WTC11 (cell line): Measurements from ENCODE around the gene PROKR2. TPM values are rescaled to one million over a fixed set of nuclear protein-coding genes. Genes with fewer than 3 reads are reported as not detected.
A peak's percentile ranks its signal among the peaks of the same experiment; 100 is the strongest.

Source experiments
- ATF1 ChIP-seq: sonication (generic); formaldehyde crosslinking; IDR thresholded peaks from 2 replicates; pipeline ENCODE4 v1.8.1; 2023; ENCODE audit warnings: mild to moderate bottlenecking, moderate library complexity, missing genetic modification reagents
- CTCF ChIP-seq: fragments of 200-600 bp; IDR thresholded peaks from 2 replicates; pipeline ENCODE4 v1.8.0; 2022; ENCODE audit warnings: antibody characterized with exemption
- EMX1 ChIP-seq: fragments of 250-450 bp; sonication (Bioruptor Pico); IDR thresholded peaks from 2 replicates; pipeline ENCODE4 v1.8.0; 2021; ENCODE audit warnings: mild to moderate bottlenecking
- FOXK1 ChIP-seq: sonication (generic); formaldehyde crosslinking; IDR thresholded peaks from 2 replicates; pipeline ENCODE4 v1.8.0; 2022; ENCODE audit warnings: mild to moderate bottlenecking, moderate library complexity, missing genetic modification reagents
- HMGXB4 ChIP-seq: sonication (generic); formaldehyde crosslinking; IDR thresholded peaks from 2 replicates; pipeline ENCODE4 v1.8.1; 2023; ENCODE audit warnings: mild to moderate bottlenecking, moderate library complexity, missing genetic modification reagents
- JUN ChIP-seq: sonication (generic); formaldehyde crosslinking; IDR thresholded peaks from 2 replicates; pipeline ENCODE4 v1.8.0; 2023; ENCODE audit warnings: mild to moderate bottlenecking, missing genetic modification reagents
- NFATC4 ChIP-seq: fragments of 250-450 bp; sonication (Bioruptor Pico); IDR thresholded peaks from 2 replicates; pipeline ENCODE4 v1.9.0; 2021; ENCODE audit warnings: mild to moderate bottlenecking
- NR1H2 ChIP-seq: sonication (generic); formaldehyde crosslinking; IDR thresholded peaks from 2 replicates; pipeline ENCODE4 v1.9.0; 2021; ENCODE audit warnings: mild to moderate bottlenecking, moderate library complexity, missing genetic modification reagents
- NR3C1 ChIP-seq: sonication (generic); formaldehyde crosslinking; conservative IDR thresholded peaks from 2 replicates; pipeline ENCODE4 v1.8.1; 2023; ENCODE audit warnings: low read depth, mild to moderate bottlenecking, missing genetic modification reagents
- PRRX2 ChIP-seq: fragments of 250-450 bp; sonication (Bioruptor Pico); IDR thresholded peaks from 2 replicates; pipeline ENCODE4 v1.8.0; 2021; ENCODE audit warnings: mild to moderate bottlenecking
- RELA ChIP-seq: sonication (generic); formaldehyde crosslinking; IDR thresholded peaks from 2 replicates; pipeline ENCODE4 v1.8.1; 2022; ENCODE audit warnings: missing genetic modification reagents, mild to moderate bottlenecking, borderline replicate concordance
- STAT6 ChIP-seq: sonication (generic); formaldehyde crosslinking; conservative IDR thresholded peaks from 2 replicates; pipeline ENCODE4 v1.8.1; 2023; ENCODE audit warnings: mild to moderate bottlenecking, low read depth, missing genetic modification reagents, moderate library complexity
- TEAD1 ChIP-seq: sonication (generic); formaldehyde crosslinking; IDR thresholded peaks from 2 replicates; pipeline ENCODE4 v1.8.0; 2022; ENCODE audit warnings: mild to moderate bottlenecking, missing genetic modification reagents
- TP53 ChIP-seq: sonication (generic); formaldehyde crosslinking; IDR thresholded peaks from 2 replicates; pipeline ENCODE4 v1.8.1; 2023; ENCODE audit warnings: mild to moderate bottlenecking, missing genetic modification reagents
- ZBTB21 ChIP-seq: sonication (generic); formaldehyde crosslinking; IDR thresholded peaks from 2 replicates; pipeline ENCODE4 v1.8.1; 2023; ENCODE audit warnings: mild to moderate bottlenecking, missing genetic modification reagents, borderline replicate concordance
- ZNF512 ChIP-seq: sonication (generic); formaldehyde crosslinking; IDR thresholded peaks from 2 replicates; pipeline ENCODE4 v1.8.1; 2022; ENCODE audit warnings: missing genetic modification reagents, borderline replicate concordance
- ZNF532 ChIP-seq: fragments of 250-450 bp; sonication (Bioruptor Pico); IDR thresholded peaks from 2 replicates; pipeline ENCODE4 v1.9.0; 2021; ENCODE audit warnings: mild to moderate bottlenecking, borderline replicate concordance
- ZNF671 ChIP-seq: fragments of 250-450 bp; sonication (Bioruptor Pico); IDR thresholded peaks from 2 replicates; pipeline ENCODE4 v1.8.0; 2021; ENCODE audit warnings: mild to moderate bottlenecking
- total RNA-seq: library from RNA; stranded (reverse); gene quantifications from 3 replicates; pipeline ENCODE4 v1.2.3, GENCODE V29; 2021
- TF ChIP-seq, protein P1 (sequence below): fragments of 250-450 bp; sonication (Bioruptor Pico); IDR thresholded peaks from 2 replicates; pipeline ENCODE4 v1.9.0; 2021; ENCODE audit warnings: moderate library complexity, mild to moderate bottlenecking, inconsistent platforms, borderline replicate concordance
- TF ChIP-seq, protein P2 (sequence below): sonication (generic); formaldehyde crosslinking; IDR thresholded peaks from 2 replicates; pipeline ENCODE4 v1.8.0; 2023; ENCODE audit warnings: missing genetic modification reagents
- TF ChIP-seq, protein P3 (sequence below): sonication (generic); formaldehyde crosslinking; IDR thresholded peaks from 2 replicates; pipeline ENCODE4 v1.8.0; 2022; ENCODE audit warnings: mild to moderate bottlenecking, missing genetic modification reagents
- TF ChIP-seq, protein P4 (sequence below): sonication (generic); formaldehyde crosslinking; IDR thresholded peaks from 2 replicates; pipeline ENCODE4 v1.8.1; 2022; ENCODE audit warnings: mild to moderate bottlenecking, moderate library complexity, missing genetic modification reagents

The PROKR2 gene
- total RNA-seq, 1 experiment from 2014 or later, result 2.0 TPM

DNA sequence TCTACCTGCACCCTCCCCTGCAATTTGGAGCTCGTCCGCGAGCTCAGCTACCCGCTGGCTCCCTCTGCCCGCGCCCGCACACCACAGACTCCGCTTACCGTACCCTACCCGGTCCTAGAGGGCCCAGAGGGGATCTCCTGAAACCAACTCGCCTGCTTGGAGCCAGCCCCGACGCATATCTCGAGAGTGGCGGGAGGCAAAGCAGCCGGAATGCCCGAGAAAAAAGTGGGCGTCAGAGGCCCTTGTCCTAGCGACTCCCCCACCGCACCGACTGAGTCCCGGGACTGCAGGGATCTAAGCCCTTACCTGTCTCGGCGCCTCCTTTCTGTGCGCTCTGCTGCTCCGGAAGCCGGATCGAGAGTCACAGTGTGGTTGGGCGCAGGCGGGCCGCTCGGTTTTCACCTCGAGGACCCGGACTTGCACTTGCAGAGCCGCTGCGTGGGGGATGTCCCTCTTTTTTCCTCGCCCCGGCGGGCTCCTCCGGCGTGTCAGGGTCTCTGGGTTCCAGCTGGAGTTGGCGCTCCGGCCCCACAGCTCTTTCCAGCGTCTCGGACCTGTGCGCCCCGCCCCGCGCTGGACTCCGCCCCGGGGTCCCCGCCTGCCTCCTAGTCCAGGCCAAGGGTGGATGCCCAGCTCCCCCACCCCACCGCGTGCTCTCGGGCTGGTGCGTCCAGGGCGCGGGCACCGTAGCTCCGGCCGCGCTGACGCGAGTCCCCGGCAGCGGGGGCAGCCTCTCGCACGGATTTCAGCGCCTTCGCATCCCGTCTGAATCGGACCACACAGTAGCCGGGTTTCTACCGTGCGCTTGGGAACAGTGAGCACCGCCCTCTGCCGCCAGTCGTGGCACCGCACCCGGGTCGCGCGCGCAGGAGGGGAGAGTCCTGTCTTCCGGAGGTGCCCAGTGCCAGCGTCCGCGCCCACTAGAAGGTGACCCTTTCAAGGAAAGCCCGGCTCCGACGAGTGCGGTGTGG is at the start of gene PROKR2 (continued):
- TF ChIP-seq STAT6 (no peak), NR1H2 (CRISPR knock-in tag) (no peak), HMGXB4 (CRISPR knock-in tag) (no peak; the same call in 1 of the 2 replicates), ATF1 (CRISPR knock-in tag) (no peak), TEAD1 (0 out of 2 replicates have a peak, but pooled peaks have one; percentile 50), JUN (0 out of 2 replicates have a peak, but pooled peaks have one; percentile 25), ZNF532 (CRISPR knock-in tag) (no peak), ZNF671 (CRISPR knock-in tag) (no peak), RELA (CRISPR knock-in tag) (no peak), NR3C1 (no peak), CTCF (no peak), FOXK1 (no peak; the same call in 1 of the 2 replicates), EMX1 (CRISPR knock-in tag) (no peak), ZNF512 (no peak), PRRX2 (CRISPR knock-in tag) (no peak), TP53 (CRISPR knock-in tag) (peak; percentile 63; the same call in 1 of the 2 replicates), NFATC4 (no peak), ZBTB21 (CRISPR knock-in tag) (0 out of 2 replicates have a peak, but pooled peaks have one; percentile 15)
- TF ChIP-seq, protein P1, sequence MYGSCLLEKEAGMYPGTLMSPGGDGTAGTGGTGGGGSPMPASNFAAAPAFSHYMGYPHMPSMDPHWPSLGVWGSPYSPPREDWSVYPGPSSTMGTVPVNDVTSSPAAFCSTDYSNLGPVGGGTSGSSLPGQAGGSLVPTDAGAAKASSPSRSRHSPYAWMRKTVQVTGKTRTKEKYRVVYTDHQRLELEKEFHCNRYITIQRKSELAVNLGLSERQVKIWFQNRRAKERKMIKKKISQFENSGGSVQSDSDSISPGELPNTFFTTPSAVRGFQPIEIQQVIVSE (CRISPR knock-in tag), result no peak
- TF ChIP-seq, protein P2, sequence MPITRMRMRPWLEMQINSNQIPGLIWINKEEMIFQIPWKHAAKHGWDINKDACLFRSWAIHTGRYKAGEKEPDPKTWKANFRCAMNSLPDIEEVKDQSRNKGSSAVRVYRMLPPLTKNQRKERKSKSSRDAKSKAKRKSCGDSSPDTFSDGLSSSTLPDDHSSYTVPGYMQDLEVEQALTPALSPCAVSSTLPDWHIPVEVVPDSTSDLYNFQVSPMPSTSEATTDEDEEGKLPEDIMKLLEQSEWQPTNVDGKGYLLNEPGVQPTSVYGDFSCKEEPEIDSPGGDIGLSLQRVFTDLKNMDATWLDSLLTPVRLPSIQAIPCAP (CRISPR knock-in tag), result peak; percentile 84; the same call in 1 of the 2 replicates
- TF ChIP-seq, protein P3, sequence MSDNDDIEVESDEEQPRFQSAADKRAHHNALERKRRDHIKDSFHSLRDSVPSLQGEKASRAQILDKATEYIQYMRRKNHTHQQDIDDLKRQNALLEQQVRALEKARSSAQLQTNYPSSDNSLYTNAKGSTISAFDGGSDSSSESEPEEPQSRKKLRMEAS (CRISPR knock-in tag), result peak; percentile 80; the same call in 1 of the 2 replicates
- TF ChIP-seq, protein P4, sequence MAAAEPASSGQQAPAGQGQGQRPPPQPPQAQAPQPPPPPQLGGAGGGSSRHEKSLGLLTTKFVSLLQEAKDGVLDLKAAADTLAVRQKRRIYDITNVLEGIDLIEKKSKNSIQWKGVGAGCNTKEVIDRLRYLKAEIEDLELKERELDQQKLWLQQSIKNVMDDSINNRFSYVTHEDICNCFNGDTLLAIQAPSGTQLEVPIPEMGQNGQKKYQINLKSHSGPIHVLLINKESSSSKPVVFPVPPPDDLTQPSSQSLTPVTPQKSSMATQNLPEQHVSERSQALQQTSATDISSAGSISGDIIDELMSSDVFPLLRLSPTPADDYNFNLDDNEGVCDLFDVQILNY (CRISPR knock-in tag), result no peak
